Sigmoid colon (tissue), 4 donors: ENCODE results near the gene FBXO10.

Experiments
- CTCF ChIP-seq, 4 experiments: fragments of 450-650 bp in 3 of 4; fragments of 200-600 bp in 1 of 4; IDR thresholded peaks; one replicate each; pipeline ENCODE4 v1.5.1; 2016 to 2019; ENCODE audit warnings: antibody characterized with exemption in 4 of 4, mild to moderate bottlenecking in 3 of 4, moderate library complexity in 2 of 4
- EP300 ChIP-seq, 4 donors: sonication (generic); formaldehyde crosslinking; IDR thresholded peaks; one replicate each; pipeline ENCODE4 v1.6.1; 2017; ENCODE audit warnings: antibody characterized with exemption in 4 of 4

GRCh38 chr9:37575921-37576721 is at the start of gene FBXO10:
- TF ChIP-seq CTCF (IDR thresholded peaks at IDR 0.05) (no peak), EP300 (IDR thresholded peaks at IDR 0.05) (peak in 1 of 4 donors; percentile 6)
